Nephron (organoid): ENCODE data around the gene FBXL17.

Experiments
- H3K27ac Mint-ChIP-seq, 3 experiments: 2 replicates each; pipeline ENCODE4 v1.8.0; 2020; ENCODE audit warnings: mixed read lengths in 3 of 3, mild to moderate bottlenecking in 2 of 3, moderate library complexity in 1 of 3
- H3K27me3 Mint-ChIP-seq: 2 replicates; pipeline ENCODE4 v1.8.0; 2021; ENCODE audit warnings: low read depth, mild to moderate bottlenecking, moderate library complexity, mixed read lengths
- H3K36me3 Mint-ChIP-seq: 2 replicates; pipeline ENCODE4 v1.8.0; 2020; ENCODE audit warnings: low read depth, mixed read lengths
- H3K4me1 Mint-ChIP-seq: 2 replicates; pipeline ENCODE4 v1.8.0; 2020; ENCODE audit warnings: mixed read lengths
- H3K4me3 Mint-ChIP-seq, 3 experiments: 2 replicates each; pipeline ENCODE4 v1.8.0; 2020; ENCODE audit warnings: mild to moderate bottlenecking in 3 of 3, mixed read lengths in 3 of 3, moderate library complexity in 2 of 3
- H3K9me3 Mint-ChIP-seq: 2 replicates; pipeline ENCODE4 v1.8.0; 2020; ENCODE audit warnings: mixed read lengths
- TF ChIP-seq, protein P1 (sequence below), 3 experiments: fragments of 200-600 bp; sonication (generic); IDR thresholded peaks; one replicate each; pipeline ENCODE4 v1.5.0; 2021; ENCODE audit warnings: antibody characterized with exemption in 3 of 3; ENCODE audit not compliant: unreplicated experiment in 3 of 3

FBXL17 gene

DNA sequence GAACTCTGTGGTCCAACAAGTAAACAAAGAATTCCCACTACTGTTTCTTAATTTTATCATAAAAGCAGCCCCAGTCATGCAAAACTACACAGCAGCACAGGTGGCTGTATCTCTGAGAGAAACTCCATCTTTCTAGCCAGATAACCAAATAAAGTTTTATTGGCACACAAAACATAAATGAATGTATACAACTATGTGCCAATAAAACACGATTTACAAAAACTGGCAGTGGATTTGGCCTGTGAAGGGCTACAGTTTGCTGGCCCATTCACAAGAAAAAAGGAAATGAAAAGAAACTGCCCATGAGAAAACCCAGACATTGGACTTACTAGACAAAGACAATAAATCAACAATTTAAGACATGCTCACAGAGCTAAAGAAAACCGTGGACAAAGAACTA, 10.6 kb downstream of the FBXL17 start:
- Mint-ChIP-seq H3K27ac (no peak overlapping the region), H3K36me3 (peaks cover 49% of the 10 kb centered on the region), H3K27me3 (no peaks in the 10 kb centered on the region), H3K9me3 (peaks cover 40% of the 10 kb centered on the region), H3K4me1 (peaks cover 13% of the 10 kb centered on the region), H3K4me3 (no peak overlapping the region)
- TF ChIP-seq, protein P1, sequence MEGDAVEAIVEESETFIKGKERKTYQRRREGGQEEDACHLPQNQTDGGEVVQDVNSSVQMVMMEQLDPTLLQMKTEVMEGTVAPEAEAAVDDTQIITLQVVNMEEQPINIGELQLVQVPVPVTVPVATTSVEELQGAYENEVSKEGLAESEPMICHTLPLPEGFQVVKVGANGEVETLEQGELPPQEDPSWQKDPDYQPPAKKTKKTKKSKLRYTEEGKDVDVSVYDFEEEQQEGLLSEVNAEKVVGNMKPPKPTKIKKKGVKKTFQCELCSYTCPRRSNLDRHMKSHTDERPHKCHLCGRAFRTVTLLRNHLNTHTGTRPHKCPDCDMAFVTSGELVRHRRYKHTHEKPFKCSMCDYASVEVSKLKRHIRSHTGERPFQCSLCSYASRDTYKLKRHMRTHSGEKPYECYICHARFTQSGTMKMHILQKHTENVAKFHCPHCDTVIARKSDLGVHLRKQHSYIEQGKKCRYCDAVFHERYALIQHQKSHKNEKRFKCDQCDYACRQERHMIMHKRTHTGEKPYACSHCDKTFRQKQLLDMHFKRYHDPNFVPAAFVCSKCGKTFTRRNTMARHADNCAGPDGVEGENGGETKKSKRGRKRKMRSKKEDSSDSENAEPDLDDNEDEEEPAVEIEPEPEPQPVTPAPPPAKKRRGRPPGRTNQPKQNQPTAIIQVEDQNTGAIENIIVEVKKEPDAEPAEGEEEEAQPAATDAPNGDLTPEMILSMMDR (IDR thresholded peaks at IDR 0.05; ENCODE audit: unreplicated experiment in 3 of 3): no peak

DNA sequence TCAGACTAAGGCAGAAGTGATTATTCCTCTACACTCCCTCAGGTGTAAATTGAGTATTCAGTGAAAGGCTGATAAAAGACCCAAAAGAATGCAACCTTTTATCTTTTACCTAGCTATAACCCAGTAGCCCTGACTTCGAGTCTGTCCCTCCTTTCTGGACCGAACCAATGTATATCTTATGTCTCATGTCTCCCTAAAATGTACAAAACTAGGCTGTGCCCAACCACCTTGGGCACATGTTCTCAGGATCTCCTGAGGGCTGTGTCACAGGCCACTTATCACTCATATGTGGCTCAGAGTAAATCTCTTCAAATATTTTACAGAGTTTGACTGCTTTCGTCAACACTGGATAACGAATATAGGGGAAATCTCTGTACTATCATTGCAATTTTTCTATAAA, 12.7 kb downstream of the FBXL17 start:
- Mint-ChIP-seq H3K27ac (peak overlapping the region in 1 of 3 experiments; percentile 6), H3K36me3 (peaks cover 28% of the 10 kb centered on the region), H3K9me3 (peaks cover 21% of the 10 kb centered on the region), H3K4me1 (peaks cover 13% of the 10 kb centered on the region), H3K27me3 (no peaks in the 10 kb centered on the region), H3K4me3 (no peak overlapping the region)
- TF ChIP-seq, protein P1 (IDR thresholded peaks at IDR 0.05; ENCODE audit: unreplicated experiment in 3 of 3): no peak

DNA sequence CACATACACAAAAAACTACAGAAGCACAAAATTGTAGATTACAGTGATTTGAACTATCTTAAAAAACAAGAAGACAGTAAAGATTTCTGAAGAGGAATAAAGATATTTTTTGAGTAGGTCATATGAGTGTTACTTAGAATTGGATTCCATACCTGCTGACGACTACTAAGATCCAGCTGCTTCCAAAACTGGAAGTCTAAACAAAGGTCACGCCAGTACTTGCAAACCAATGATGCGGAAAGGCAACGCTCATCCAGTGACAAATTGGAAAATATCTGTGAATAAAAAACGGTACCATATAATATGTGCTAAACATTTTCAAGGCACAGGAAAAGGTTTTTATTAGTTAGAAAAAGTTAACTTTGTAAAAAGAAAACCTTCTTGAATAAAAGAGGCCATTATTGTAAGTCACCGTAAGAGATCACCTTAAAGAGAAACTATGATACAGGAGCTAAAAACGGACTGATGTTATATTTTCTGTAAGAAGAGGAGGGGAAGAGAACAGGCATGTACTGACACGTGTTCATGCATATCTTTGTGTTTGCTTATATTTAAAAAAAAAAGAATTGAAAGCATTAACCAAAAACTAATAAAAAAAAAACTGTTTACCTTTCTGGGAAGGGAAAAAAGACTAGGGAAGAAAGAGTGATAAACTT, 14.1 kb downstream of the FBXL17 start:
- Mint-ChIP-seq H3K9me3 (peaks cover 14% of the 10 kb centered on the region), H3K27me3 (no peaks in the 10 kb centered on the region), H3K4me3 (no peak overlapping the region), H3K4me1 (peaks cover 13% of the 10 kb centered on the region), H3K27ac (peak overlapping the region in 2 of 3 experiments; percentile 8 to 78), H3K36me3 (peaks cover 17% of the 10 kb centered on the region)
- TF ChIP-seq, protein P1 (IDR thresholded peaks at IDR 0.05; ENCODE audit: unreplicated experiment in 3 of 3): no peak

DNA sequence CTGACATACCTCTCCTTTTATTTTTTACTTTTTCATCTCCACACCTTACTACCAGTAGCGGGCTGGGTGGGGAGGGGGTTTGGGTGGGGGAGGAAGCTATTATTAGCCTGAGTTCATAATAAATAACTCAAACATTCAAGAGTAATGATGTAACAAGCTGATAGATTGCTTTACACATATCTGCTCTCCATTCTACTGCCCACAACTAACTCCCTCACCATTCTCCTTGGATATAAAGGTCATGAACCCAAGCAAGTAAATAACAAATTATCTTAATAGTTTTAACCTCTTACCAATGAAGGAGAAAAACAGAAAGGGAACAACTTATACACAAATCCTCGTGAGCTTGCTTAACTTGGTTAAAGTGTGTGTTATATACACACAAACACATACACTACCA, 15.4 kb downstream of the FBXL17 start:
- Mint-ChIP-seq H3K4me3 (no peak overlapping the region), H3K4me1 (peaks cover 13% of the 10 kb centered on the region), H3K27me3 (no peaks in the 10 kb centered on the region), H3K36me3 (peaks cover 9% of the 10 kb centered on the region), H3K9me3 (peaks cover 4% of the 10 kb centered on the region), H3K27ac (peak overlapping the region in 2 of 3 experiments; percentile 8 to 78)
- TF ChIP-seq, protein P1 (IDR thresholded peaks at IDR 0.05; ENCODE audit: unreplicated experiment in 3 of 3): no peak

DNA sequence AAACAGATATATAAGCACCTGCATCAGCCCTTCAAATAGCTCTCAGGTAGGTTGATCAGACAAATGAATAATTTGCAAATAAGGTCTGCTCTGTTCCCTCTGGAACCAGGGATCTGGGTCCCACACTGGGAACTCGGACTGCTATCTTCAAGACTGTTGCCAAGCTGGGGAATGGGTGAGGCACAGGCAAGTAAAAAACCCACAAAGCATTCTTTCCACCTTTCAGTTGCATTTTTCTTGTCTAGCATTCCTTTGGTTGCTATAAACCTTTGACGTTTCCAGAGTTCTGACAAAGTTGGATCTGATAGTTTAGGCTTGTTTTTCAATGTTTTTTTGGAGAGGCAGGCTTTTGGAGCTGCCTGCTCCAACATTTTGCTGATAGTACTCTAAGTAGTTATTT, 20.1 kb downstream of the FBXL17 start:
- Mint-ChIP-seq H3K27ac (no peak overlapping the region), H3K4me3 (no peak overlapping the region), H3K36me3 (peaks cover 25% of the 10 kb centered on the region), H3K4me1 (peaks cover 3% of the 10 kb centered on the region), H3K9me3 (peaks cover 9% of the 10 kb centered on the region), H3K27me3 (no peaks in the 10 kb centered on the region)
- TF ChIP-seq, protein P1 (IDR thresholded peaks at IDR 0.05; ENCODE audit: unreplicated experiment in 3 of 3): no peak

DNA sequence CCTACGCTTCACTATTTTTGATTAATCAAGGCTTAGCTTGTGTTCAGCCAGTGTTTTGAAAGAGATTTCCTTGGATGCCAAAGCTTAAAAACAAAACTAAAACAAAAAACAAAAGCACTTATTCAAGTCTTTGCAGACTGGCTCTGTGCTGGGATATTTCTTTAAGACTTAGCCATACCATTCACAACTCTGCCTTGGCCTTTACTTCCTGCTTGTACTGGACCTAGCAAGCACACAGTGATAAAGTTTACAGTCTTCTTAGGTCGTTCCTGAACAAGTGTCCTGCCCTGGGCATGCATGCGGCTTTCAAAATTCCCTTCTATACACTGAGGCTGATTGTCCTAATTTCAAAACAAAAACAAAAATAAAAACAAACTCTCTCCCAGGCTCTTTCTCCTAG, 20.7 kb downstream of the FBXL17 start:
- peaks cover 11% of the 10 kb centered on the region for H3K9me3 Mint-ChIP-seq
- no peak overlapping the region for H3K4me3 Mint-ChIP-seq
- peaks cover 29% of the 10 kb centered on the region for H3K36me3 Mint-ChIP-seq
- H3K27ac Mint-ChIP-seq: no peak overlapping the region
- H3K4me1 Mint-ChIP-seq: peaks cover 4% of the 10 kb centered on the region
- TF ChIP-seq, protein P1 (IDR thresholded peaks at IDR 0.05; ENCODE audit: unreplicated experiment in 3 of 3): no peak
- H3K27me3 Mint-ChIP-seq: no peaks in the 10 kb centered on the region
